ENCODE data around the gene SLC29A4.
"Not testable (repeated sequence)": the region's sequence is repeated elsewhere in the genome, so short reads cannot be mapped to it uniquely, and the experiment has no call there.

Gene SLC29A4

GRCh38 chr7:5275510-5275909 lies 7.2 kb upstream of the SLC29A4 start:
- FAIRE-seq = not testable (repeated sequence)

DNA sequence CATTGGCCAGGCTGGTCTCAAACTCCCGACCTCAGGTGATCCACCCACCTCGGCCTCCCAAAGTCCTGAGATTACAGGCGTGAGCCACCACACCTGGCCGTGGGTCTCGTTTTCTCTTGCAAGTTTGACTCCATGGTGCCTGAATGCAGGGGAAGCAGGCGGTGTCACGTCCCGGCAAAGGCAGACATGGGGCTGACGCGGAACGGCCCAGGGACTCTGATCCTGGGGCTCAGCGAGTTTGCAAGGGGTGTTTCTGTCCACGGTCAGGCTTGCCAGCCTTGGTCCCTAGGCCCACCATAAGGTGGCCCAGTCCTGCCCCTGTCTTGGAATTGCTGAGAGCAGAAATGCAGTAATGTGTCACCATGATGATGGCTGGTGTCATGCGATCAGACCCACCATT lies 6.6 kb upstream of the SLC29A4 start:
- not testable (repeated sequence) for FAIRE-seq

DNA sequence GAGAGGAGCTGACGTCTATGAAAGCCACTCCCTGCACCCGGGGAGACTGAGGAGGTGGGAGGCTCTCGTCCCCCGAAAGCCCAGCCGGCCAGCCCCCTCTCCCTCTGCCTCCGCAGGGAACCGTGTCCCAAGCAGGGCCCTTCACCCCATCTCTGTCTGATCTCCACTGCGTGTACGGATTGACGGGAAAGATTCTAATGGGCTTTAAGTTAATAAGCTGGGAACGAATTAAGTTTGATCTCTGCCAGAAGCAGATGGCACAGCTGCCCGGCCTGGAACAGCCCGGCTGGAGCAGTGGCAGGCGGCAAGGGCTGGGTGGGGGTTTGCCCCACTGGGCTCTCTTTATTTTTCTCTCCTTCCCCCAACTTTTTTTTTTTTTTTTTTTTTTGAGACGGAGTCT lies 6.1 kb upstream of the SLC29A4 start:
- FAIRE-seq = no peak

GRCh38 chr7:5278766-5279165 lies 4.0 kb upstream of the SLC29A4 start:
- no peak for FAIRE-seq

- no peak for FAIRE-seq
Observed at GRCh38 chr7:5279734-5280133, 3.0 kb upstream of the SLC29A4 start.

- FAIRE-seq = not testable (repeated sequence)
Observed at GRCh38 chr7:5281598-5282500, 894 bp upstream of the SLC29A4 start.

GRCh38 chr7:5283421-5284303 lies 919 bp downstream of the SLC29A4 start:
- FAIRE-seq = no peak

DNA sequence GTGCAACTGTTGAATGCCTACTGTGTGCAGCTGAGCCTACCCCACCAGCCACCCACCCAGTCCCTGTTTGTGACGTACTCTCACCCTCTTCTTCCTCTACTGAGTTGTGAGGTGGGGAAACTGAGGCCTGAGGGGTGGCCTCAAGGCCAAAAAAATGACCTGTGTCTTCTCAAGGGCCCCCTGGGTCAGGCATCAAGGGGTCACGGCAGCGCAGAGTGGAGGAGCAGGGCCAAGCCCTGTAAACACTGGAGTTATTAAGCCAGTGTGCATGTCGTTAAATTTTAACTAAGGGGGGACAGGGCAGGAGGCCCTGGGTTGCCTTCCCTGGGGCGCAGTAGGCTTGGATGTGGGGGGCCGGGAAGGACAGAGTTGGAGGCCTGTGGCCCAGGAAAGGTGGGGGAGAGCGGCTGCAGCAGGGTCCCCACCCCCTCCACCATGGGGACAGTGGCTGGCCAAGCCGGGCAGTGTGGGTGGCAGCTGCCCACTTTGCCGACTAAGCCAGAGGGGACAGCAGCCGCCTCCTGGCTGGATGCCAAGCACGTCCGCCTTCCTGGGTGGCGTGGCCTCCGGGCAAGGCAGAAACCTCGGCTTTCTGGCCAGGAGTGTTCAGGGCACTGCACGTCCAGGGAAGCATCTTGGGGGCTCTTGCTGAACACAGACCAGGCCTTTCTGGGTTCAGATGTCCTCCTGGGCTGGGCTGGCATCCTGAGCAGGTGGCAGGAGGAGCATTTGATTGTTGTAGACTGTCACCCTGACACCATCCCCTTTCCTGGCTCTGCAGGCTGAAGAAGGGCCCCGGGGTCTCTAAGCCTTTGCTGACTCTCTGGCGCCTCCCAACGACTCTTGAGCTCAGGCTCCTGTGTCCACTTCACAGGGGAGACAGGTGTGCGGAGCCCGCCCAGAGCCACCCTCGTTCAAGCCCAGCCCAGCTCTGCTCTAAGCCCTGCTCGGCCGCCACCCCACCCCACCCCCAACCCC lies 1.9 kb downstream of the SLC29A4 start:
- FAIRE-seq = no peak

- no peak for FAIRE-seq
Observed at GRCh38 chr7:5286933-5287332, 4.2 kb downstream of the SLC29A4 start.

GRCh38 chr7:5287373-5287772 lies 4.6 kb downstream of the SLC29A4 start:
- not testable (repeated sequence) for FAIRE-seq

DNA sequence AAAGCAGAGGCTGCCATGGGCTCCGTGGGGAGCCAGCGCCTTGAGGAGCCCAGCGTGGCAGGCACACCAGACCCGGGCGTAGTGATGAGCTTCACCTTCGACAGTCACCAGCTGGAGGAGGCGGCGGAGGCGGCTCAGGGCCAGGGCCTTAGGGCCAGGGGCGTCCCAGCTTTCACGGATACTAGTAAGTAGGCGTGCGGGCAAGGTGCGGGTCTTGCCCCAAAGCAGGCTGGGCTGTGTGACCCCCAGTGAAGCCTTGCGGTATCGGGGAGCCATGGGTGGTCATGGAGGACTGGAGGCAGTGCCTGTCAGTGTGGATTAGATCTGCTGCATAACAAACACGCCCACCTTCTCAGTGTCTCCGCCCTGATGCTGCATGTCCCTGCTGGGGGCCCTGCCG lies 5.1 kb downstream of the SLC29A4 start:
- FAIRE-seq = no peak

- FAIRE-seq = not testable (repeated sequence)
Observed at GRCh38 chr7:5288560-5288959, 5.8 kb downstream of the SLC29A4 start.

DNA sequence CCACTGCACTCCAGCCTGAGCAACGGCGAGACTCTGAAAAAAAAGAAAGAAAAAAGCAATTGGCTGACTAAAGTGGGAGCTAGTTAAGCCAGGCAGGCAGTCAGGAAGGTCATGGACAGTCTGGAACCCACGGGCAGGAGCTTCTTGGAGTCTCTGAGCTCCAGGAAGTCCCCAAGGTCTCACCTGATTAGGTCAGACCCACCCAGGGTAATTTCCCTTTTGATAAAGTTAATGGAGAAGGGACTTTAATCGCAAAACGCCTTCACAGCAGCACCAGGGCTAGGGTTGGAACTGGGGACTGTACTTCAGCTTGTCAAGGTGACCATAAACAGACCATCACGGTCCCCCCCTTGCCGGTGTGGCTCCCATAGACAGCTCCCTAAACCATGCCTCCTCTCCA lies 6.6 kb downstream of the SLC29A4 start:
- no peak for FAIRE-seq

DNA sequence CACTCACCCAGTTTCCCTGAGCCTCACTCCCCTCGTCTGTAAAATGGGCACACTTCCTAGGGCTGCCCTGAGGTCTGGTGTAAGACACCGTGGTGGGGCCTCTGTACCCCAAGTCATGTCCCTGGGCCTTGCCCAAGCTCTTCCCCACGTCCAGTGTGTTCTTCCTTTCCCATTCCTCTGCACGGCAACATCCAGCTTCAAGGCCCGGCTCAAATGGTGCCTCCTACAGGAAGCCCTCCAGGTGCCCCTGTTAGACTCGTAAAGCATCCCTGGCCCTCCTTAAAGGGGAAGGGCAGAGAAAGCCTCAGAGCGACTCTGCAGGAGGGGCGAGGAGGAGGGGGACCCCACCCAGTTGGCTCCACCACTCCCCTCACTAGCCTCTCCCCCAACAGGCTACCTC lies 8.6 kb downstream of the SLC29A4 start:
- no peak for FAIRE-seq

DNA sequence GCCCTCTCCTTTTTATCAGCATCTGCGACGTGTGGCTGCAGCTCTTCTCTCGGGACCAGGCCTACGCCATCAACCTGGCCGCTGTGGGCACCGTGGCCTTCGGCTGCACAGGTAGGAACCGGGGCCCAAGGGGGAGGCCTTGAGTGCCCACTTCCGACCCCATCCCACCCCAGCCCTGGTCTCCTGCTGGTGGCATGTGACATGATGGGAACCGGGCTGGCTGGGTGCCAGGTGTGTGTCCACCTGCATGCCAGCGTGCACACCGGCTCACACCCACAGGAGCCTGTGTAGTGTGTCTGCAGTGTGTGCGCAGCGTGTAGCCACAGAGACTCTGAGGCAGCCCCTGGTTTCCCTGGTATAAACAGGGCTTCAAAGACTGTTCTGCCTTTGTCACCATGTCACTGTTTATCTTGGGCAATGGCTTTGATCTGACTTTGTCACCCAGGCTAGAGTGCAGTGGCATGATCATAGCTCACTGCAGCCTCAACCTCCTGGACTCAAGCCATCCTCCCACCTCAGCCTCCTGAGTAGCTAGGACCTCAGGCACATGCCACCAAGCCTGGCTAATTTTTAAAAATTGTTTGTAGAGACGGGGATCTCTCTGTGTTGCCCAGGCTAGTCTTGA lies 9.1 kb downstream of the SLC29A4 start:
- FAIRE-seq = not testable (repeated sequence)

- no peak for FAIRE-seq
Observed at GRCh38 chr7:5294169-5294987, 11.6 kb downstream of the SLC29A4 start.

DNA sequence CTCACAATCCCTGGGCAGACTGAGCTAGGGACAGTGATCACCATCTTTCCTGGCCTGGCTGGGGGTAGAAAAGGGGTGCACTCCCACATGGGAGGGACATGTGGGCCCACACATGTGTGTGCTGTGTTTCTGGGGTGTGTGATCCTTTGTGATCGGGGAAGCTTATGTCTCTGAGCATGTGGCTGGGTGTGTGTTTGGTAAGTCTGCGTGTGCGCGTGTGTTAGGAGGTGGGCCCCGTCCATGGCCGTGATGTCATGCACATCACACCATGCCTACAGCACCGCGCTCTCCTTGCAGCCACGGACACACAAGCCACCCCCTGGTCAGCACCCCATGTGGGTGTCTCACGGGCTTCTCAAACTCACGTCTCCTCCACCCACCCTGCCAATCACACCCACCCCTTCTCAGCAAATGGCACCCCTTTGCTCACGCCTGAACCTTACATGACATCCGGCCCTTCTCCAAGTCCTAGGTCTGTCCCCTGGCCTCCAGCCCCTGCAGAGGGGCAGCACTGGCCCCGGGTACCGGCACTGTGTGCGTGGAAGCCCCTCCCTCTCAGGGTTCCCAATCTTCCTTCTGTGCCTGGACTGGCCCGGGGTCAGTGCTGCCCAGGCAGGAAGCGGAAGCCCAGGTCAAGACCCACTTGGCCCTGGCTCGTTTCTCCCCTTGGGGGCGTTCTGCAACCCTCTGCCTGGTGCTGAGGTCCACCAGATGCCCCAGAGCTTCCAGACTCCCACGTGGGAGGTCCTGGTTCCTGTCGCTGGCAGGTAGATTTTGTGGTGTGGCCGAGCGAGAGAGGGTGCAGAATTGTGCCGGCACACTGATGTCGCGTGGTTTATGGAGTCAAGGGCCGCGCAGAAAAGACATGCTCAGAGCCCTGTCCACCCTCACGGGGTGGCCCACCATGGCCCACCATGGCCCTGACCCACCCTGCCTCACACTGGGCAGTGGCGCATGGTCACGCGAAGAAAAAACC lies 12.6 kb downstream of the SLC29A4 start:
- no peak for FAIRE-seq

GRCh38 chr7:5296015-5296610 lies 13.4 kb downstream of the SLC29A4 start:
- FAIRE-seq = no peak

GRCh38 chr7:5296611-5297226 lies 14.0 kb downstream of the SLC29A4 start:
- FAIRE-seq = no peak
